A549 treated with AZD9567 at 1 μM for 4 hours (cell line): ENCODE data around the gene TTLL3. TPM values are rescaled to one million over a fixed set of nuclear protein-coding genes. Genes with fewer than 3 reads are reported as not detected.

ENCODE experiments used
- total RNA-seq: library from RNA; stranded (reverse); fragments of 200-300 nt; extraction: Qiagen RNA extraction; gene quantifications from 5 replicates; pipeline ENCODE4 v1.2.3, GENCODE V29; 2022; ENCODE audit not compliant: insufficient read depth

Gene TTLL3, protein sequence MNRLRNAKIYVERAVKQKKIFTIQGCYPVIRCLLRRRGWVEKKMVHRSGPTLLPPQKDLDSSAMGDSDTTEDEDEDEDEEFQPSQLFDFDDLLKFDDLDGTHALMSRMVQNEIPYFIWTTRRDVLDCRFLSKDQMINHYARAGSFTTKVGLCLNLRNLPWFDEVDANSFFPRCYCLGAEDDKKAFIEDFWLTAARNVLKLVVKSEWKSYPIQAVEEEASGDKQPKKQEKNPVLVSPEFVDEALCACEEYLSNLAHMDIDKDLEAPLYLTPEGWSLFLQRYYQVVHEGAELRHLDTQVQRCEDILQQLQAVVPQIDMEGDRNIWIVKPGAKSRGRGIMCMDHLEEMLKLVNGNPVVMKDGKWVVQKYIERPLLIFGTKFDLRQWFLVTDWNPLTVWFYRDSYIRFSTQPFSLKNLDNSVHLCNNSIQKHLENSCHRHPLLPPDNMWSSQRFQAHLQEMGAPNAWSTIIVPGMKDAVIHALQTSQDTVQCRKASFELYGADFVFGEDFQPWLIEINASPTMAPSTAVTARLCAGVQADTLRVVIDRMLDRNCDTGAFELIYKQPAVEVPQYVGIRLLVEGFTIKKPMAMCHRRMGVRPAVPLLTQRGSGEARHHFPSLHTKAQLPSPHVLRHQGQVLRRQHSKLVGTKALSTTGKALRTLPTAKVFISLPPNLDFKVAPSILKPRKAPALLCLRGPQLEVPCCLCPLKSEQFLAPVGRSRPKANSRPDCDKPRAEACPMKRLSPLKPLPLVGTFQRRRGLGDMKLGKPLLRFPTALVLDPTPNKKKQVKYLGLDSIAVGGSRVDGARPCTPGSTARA
- 6.9 to 10.0 TPM (median 7.9 TPM) in 5 replicates for total RNA-seq

DNA sequence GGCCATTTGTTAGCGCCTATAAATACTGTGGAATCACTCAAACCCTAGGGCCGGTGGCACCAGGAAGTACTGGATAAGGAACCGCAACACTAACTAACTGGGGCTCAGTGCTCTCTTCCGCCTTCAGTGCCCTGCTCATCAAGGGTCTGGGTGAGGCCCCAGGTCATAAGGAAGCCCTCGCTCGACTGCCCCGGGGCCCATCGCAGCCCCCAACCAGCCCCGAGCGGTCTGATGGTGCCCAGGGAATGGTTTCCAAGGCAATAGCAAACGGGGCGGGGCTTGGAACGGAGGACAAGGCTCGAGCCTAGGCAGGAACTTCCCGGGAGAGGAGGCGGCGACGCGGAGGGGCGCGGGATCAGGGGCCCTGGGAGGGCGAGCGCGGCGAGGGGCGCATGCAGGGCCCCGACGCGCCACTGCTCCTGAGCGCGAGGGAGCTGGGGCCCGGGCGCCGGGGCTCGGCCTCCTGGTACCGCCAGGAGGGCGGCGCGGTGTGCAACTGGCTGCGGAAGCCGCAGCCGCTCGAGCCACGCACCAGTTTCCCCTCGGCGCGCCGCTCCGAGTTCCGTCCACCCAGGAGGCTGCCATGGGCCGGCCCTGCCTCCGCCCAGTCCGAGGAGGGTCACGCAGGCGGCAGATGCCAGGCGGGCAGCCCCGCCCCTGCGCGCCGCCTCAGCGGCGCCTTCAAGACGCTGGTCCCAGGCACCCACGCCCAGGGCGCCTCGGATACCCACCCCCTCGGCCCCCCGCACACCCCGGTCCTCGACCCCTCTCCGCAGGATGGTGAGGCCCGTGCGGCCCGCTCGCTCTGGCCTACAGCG lies at the start of gene TTLL3:
Gene TTLL3 (plus strand): TSS at position 648 of the 818 bp plus-strand sequence. CDS start 400 bp downstream, outside the sequence.

DNA sequence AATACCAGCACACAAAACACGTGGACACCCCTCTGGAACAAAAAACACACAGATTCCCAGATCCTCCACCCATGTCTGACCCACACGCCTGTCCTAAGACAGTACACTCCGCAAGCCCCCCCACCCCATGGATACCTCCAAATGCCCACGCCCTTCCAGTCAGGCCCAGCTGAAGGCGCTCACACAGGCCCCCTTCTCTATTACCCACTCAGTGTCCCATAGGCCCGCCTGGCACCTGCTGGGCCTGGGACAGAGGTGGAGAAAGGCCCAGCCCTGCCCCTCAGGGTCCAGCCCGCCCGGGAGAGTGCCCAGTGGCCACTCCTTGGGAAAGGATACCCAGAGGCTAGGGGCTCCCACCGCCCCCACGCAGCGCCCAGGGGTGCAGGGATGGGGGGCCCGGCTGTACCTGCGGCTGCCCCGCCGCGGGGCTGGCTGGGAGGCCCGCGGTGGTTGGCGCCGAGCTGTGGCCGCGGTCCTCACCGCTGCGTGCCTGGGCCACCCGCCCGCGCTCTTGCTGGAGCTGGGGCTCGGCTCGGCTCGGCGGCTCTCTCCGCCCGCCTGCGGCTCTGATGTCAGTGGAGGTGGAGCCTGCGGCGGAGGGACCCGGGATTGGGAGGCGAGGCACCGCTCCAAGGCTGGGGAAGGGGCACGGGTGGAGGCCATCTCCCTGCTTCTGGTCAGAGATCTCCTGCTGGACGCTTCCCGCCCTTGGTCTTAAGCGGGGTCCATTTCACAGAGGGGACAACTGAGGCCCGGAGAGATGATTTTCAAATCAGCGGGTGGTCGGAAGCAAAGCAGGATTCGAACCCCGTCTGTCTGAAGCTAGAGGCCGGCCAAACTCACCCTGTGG lies 40.4 kb upstream of the TTLL3 start, which contains the start of gene CAMK1:
Gene CAMK1 (minus strand): TSS at position 522 of the 850 bp plus-strand sequence. CDS start 2,198 bp downstream, outside the sequence.

DNA sequence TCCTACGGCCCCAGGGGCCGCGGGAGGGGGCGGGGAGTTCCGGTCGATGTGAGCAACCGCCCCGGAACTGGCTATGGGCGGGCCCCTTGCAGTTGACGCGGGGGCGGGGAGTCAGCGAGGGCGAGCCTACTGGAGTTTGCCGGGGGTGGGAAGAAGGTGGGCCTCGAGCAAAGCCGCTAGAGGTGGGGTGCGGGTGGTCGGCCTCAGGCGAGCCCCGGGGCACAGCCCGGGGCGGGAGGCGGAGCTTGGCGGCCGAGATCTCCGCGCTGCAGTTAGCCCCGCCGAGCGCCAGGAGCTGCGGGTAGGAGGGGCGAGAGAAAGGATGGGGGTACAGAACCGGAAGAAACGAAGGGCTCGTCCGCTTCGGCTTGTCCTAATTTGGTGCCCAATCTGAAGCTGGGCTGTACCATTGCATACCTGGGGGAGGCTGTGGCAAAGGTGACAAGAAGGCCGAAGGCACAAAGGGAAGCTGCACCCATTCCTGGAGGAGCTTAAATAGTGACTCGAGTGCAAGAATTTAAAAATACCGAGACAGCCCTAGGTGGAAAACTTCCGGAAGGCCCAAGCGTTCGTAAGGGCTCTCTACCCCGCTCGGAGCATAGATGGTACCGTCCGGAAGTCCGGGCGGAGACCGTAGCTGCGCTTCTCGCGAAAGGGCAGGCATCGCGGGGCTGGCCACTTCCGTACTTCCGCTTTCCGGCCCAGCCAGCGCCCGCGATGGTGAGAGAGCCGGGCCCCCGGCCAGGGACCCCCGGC lies 17.5 kb upstream of the TTLL3 start, which contains the start of the genes ARPC4 and TADA3:
Gene ARPC4 (plus strand): TSS at position 678 of the 756 bp plus-strand sequence. CDS start 40 bp downstream, at position 718.
Gene TADA3 (minus strand): TSS at position 69 of the 756 bp plus-strand sequence. CDS start 1,007 bp downstream, outside the sequence.

DNA sequence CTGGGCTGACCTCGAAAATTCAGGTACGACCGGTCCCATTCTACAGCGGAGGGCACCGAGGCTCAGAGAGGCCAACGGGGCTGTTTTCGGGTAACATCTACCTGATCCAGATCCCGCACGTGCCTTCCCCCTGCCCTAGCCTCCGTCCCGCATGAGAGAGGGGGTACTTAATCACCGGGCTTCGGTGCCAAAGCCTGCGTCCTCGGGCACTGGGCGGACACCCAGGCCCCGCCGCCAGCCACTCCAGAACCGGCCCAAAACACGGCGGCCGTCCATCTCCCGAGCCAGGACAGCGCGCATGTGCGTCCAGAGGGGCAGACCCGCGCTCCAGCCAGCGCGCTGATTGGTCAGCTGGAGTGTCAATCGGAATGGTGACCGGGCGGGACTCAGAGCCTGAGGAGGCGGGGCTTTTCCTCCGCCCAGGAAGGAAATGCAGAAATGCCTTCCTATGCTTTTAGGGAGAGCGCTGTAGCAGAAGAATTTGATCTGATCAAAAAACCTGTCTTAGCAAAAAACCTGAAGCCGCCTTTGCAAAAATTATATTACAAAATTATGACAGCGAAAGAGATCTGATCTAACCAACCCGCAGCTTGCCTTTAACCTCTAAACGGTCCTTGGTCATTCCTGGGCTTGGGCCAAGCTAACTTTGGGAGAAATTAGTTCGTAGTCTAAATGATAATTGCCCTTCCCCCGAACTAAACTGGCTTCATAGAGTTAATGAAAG lies 33.8 kb downstream of the TTLL3 start, which contains the start of gene RPUSD3:
Gene RPUSD3 (minus strand): TSS at position 294 of the 724 bp plus-strand sequence. CDS start 18 bp downstream, at position 276.

DNA sequence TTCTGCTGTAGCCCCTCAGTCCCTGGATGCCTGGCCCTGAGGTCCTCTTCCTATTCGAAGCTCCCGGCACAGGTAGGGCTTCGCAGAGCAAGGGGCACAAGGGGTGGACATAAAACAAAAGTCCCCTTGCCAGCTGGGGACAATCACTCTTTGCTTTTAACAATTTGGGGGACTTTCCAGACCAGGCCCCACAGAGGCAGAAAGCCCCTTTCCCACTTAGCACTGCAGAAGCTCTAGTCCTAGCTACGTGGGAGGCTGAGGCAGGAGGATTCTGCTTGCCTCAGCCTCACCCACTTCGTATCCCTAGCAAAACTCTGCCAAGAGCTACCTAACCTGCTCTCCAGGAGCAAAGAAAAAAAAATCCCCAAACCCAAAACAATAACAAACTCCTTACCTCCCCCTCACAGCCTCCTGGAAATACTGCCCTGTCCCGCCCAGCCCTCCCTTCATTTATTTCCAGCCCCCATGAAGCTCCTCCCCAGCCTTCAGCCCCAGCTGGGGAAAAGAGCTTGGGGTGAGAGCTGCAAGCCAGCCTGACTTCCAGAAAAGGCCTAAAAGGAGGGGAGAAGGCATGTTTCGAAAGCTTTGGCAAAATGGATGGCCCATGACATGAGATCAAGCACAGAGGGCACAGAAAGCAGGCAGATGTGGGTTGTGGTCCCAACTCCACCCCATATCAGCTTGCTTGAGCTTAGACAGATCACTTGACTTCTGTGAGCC lies 69.9 kb downstream of the TTLL3 start, which contains the start of gene CIDEC:
Gene CIDEC (minus strand): TSS at position 424 of the 720 bp plus-strand sequence. CDS start 1,767 bp downstream, outside the sequence.

Other genes with a start within 250 kb of the TTLL3 start
- 24.9 to 31.7 TPM (median 29.9 TPM) in 5 replicates for gene MTMR14, start 160.8 kb upstream of the TTLL3 start, total RNA-seq
- 0.18 to 0.31 TPM (median 0.21 TPM) in 4 of 5 replicates, not detected in the other for gene CPNE9, start 106.4 kb upstream of the TTLL3 start, total RNA-seq
- 17.8 to 20.9 TPM (median 20.0 TPM) in 5 replicates for gene BRPF1, start 78.5 kb upstream of the TTLL3 start, total RNA-seq
- gene OGG1, start 60.3 kb upstream of the TTLL3 start, total RNA-seq, result 14.7 to 17.9 TPM (median 16.8 TPM) in 5 replicates
- gene CAMK1, start 40.3 kb upstream of the TTLL3 start, total RNA-seq, result 13.6 to 16.8 TPM (median 16.2 TPM) in 5 replicates
- 49.0 to 59.0 TPM (median 57.7 TPM) in 5 replicates for gene TADA3, start 17.8 kb upstream of the TTLL3 start, total RNA-seq
- gene ARPC4, start 17.2 kb upstream of the TTLL3 start, total RNA-seq, result 144 to 268 TPM (median 150 TPM) in 5 replicates
- 45.8 to 59.7 TPM (median 56.7 TPM) in 5 replicates for gene RPUSD3, start 33.7 kb downstream of the TTLL3 start, total RNA-seq
- 30.4 to 45.5 TPM (median 37.8 TPM) in 5 replicates for gene CIDEC, start 70.0 kb downstream of the TTLL3 start, total RNA-seq
- gene JAGN1, start 80.3 kb downstream of the TTLL3 start, total RNA-seq, result 62.9 to 86.9 TPM (median 83.6 TPM) in 5 replicates
- 0.98 to 1.3 TPM (median 1.2 TPM) in 4 of 5 replicates, not detected in the other for gene IL17RE, start 92.6 kb downstream of the TTLL3 start, total RNA-seq
- gene IL17RC, start 106.8 kb downstream of the TTLL3 start, total RNA-seq, result 22.3 to 27.2 TPM (median 22.6 TPM) in 5 replicates
- gene CRELD1, start 123.6 kb downstream of the TTLL3 start, total RNA-seq, result 11.5 to 14.6 TPM (median 12.6 TPM) in 5 replicates
- 0.51 to 1.7 TPM (median 1.6 TPM) in 5 replicates for gene PRRT3, start 142.1 kb downstream of the TTLL3 start, total RNA-seq
- 109 to 127 TPM (median 120 TPM) in 5 replicates for gene EMC3, start 176.6 kb downstream of the TTLL3 start, total RNA-seq
- 18.2 to 20.8 TPM (median 18.5 TPM) in 5 replicates for gene FANCD2, start 216.2 kb downstream of the TTLL3 start, total RNA-seq